GM18502 (cell line): ENCODE results near the gene MGAT4A.
"Not testable (repeated sequence)": the region's sequence is repeated elsewhere in the genome, so short reads cannot be mapped to it uniquely, and the experiment has no call there.

Experiments used
- ATAC-seq: cut with Tn5 transposase; IDR thresholded peaks from one replicate; pipeline ENCODE4 v1.9.1; 2021; ENCODE audit warnings: mild to moderate bottlenecking; ENCODE audit not compliant: unreplicated experiment, poor library complexity

Gene MGAT4A

GRCh38 chr2:98615481-98615880 lies 115.5 kb downstream of the MGAT4A start:
- no peak for ATAC-seq

DNA sequence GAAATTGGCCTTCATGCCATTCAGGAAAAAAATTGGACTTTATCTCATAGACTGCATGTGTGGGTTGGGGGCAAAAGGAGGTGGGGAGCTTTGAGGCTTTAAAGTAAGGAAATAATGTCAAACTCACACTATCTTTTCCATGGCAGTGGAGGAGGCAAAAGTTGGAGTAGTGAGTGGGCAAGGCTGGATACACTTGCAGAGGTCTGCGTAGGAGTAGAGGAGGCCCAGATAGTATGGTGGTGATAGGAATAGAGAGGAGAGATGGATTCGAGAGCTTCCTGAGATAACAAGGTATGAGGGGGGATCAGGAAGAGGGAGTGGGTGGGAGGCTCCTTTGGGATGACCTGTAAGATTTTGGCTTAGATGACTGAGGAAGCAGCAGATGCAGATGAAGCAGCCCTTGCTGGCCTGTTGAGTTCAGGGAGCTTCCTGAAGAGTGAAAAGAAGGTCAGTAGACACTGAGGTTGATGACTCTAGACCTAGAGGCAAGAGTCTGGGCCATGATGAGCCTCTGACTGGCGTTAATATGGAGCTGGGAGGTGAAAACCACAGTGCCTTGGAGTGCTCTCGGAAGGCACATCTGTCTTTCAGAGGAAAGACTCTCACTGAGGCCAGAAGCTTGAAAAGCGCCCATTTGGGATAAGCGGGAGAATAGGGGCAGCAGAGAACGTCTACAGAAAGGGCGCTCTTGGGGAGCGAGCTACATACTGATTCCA lies 116.8 kb downstream of the MGAT4A start:
- no peak for ATAC-seq

- peak; percentile 13 for ATAC-seq
These were observed 121.8 kb downstream of the MGAT4A start for GRCh38 chr2:98608962-98609604.

DNA sequence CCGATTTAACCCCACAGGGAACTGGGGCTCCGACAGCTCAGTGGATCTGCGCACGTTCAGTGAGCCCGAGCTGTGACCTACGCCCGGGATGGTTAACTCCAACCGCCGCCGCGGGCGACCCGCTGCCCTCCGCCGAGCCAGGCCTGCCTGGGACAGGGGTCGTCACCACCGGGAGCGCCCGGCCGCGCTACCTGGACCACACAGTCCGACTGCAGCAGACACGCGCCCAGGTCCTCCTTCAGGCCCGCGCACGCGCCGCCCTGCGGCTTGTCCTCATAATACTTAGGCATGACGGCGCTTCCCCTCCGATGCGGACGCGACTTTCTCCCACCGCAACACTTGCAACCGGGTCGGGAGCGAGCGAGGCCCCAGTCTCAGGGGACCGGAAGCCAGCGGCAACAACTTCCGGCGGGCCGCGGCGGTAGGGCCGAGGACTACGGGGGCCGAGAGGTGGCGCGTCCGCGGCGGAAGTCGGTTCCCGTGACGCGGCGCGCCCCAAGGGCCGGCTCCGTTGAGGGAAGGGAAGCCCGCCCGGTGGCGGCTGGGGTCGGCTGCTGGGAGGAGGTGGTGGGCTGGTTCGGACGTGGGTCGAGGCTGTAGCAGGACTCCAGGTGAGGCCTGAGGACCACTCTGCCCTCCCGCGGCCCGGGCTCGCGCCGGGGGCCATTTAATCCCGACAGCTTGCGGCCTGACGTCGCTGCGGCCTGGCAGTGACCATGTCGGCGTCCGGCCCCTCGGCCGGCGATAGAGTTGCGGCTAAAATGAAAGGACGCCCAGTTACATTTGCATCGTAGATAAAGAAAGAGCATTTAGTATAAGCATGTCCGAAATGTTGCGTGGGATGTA lies 122.6 kb downstream of the MGAT4A start, which contains the start of the genes COA5 and UNC50:
COA5 (minus strand) TSS at position 397 of the 846 bp plus-strand sequence; CDS start at position 290, 107 bp downstream.
UNC50 (plus strand) TSS at position 474 of the 846 bp plus-strand sequence. CDS start 1,171 bp downstream, outside the sequence.
- peak; percentile 86 for ATAC-seq

- ATAC-seq: no peak
These were observed 123.2 kb downstream of the MGAT4A start for GRCh38 chr2:98607741-98608115.

GRCh38 chr2:98607104-98607503 lies 123.8 kb downstream of the MGAT4A start:
- no peak for ATAC-seq

GRCh38 chr2:98606431-98606830 lies 124.5 kb downstream of the MGAT4A start:
- ATAC-seq: no peak

DNA sequence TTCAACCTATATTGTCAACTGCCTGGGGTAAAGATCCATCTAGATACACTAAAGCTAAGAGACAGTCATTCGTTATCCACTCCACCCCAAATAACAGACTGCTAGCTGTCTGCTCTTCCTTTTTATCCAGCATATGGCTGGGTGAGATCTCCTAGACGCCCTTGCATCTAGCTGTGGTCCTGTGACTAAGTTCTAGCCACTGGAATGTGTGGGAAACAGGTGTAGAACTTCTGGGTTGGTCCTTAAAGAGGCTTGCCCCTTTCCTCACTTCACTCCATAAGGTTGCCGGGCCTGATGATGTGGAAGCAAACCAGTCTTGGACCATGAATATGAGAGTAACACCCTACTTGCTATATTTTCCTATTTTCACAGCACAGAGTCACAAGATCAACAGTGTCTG lies 125.9 kb downstream of the MGAT4A start:
- ATAC-seq: no peak

GRCh38 chr2:98604547-98604946 lies 126.4 kb downstream of the MGAT4A start:
- ATAC-seq: no peak

- ATAC-seq: peak; percentile 69
These were observed 129.3 kb downstream of the MGAT4A start for GRCh38 chr2:98601532-98602132.

- ATAC-seq: no peak
These were observed 132.0 kb downstream of the MGAT4A start for GRCh38 chr2:98598781-98599428.

- not testable (repeated sequence) for ATAC-seq
These were observed 136.3 kb downstream of the MGAT4A start for GRCh38 chr2:98594665-98595064.

DNA sequence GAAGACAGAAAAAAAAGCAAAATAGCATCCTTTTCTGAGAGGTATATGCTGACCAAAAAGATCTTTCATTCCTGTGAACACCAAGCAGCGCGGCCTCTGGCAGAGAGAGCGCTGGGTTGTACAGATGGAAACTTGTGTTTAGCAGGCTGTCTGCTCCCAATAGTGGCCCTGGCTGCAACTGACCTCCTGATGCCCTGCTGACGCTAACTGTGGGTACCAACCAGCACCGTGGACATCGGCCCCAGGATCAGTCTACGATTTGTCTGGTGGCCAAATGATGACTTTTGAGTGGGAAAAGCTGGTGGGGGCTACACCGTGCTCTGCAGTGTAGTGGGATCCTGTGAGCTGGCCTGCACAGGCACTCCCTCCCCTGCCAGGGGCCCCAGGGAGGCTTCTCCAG lies 138.4 kb downstream of the MGAT4A start:
- ATAC-seq: no peak

- ATAC-seq: no peak
These were observed 141.4 kb downstream of the MGAT4A start for GRCh38 chr2:98589489-98589888.

DNA sequence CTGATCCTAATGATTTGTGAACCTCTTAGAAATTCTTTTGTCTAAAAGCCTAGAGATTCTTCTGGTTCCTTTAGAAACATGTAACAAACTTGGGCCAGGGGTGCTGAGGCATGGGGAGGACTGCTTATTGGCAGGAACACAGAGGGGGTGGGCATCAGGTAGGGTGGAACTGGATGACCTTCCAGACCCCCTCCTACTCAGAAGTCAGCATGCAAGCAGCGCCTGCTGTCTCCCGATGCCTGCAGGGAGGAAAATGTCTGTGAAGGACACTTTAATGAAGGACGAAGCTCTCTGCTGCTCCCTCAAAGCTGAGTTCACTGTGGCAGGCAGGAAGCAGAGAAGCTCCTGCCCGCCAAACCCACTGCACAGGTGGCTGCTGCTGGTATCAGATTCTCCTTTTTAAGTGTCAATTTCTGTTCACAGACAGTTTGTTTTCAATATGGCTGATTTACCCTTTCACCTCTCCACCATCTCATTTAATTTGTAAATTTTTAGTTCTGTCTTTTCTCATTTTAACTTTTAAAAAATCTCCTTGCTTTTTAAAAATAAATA lies 142.0 kb downstream of the MGAT4A start:
- no peak for ATAC-seq

DNA sequence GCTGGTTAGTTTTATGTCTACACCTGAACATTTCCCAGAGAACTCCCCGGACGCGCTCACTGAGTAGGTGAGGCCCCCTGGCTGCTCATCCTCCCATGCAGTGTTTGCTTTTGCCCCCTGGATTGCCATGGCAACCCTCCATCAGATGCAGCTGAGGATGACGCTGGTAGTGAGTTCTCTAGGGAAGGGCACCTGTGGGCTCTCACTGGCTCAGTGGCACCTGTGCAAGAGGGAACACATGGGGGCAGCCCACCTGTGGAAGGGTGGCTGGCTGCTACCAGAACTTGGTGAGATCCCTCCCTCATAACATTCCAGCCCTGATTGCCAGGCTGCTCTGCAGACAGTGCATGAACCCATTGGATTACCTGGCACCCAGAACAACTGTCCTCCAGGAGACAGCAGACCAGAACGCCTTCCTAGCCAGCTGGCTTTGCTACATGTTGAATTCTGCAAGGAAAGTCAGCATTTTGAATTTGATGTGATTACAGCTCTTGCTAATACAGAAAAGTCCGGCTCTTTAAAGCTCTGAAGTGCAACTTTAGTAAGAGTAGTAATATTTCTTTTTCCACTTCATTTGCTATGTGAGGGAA lies 144.3 kb downstream of the MGAT4A start:
- no peak for ATAC-seq

DNA sequence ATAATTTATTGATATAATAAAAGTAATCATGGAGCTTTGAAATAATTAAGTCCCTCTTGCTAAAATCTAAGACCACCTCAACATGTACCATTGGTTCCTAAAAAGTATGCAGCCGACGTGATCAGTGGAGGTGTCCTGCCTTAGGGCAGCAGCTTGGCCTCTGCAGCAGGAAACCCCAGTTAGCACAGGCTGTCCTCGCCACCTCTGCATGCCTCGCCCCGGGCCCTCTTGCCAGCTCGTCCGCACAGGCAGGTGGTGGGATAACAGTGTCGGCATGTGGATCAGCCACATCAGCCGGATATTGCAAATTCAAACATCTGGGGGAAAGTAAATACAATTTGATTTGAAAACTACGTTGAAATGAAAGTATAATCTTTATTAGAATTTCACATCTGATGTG lies 145.5 kb downstream of the MGAT4A start:
- ATAC-seq: no peak

DNA sequence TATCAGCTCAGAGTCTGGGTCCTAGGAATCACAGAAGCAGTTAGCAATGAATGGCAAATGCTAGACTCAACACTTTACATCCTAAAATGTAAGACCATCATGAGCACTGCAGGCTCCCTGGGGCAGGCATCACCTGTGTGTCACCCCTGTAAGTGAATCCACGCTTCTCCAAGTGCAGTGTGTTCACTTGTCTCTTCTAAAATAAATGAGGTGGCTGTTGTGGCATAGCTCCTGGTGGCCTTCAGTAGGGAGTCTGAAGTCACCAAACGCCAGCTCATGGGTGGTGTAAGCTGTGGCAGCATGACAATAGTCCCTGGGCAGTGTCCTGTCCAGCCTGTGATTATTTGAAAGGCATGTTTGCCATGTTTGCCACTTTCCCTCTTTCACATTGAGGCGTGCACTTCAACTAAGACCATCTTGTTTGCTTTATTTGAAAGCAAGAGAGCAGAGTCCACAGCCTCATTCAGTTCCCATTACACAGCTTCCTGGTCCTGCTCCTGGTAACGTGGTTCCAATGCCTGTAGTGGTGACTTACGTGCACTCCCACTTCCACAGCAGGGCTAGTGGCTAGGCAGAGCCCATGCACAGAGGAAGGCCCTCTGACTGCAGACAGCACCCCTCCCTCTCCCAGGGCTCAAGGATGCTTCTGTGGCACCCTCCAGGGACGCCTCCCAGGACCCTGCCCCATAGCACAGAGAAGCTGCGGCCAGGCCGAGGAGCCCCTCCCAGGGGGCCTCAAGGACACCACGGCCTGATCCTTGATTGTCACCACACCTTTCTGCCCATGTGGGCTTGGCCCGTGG lies 146.9 kb downstream of the MGAT4A start:
- ATAC-seq: no peak

DNA sequence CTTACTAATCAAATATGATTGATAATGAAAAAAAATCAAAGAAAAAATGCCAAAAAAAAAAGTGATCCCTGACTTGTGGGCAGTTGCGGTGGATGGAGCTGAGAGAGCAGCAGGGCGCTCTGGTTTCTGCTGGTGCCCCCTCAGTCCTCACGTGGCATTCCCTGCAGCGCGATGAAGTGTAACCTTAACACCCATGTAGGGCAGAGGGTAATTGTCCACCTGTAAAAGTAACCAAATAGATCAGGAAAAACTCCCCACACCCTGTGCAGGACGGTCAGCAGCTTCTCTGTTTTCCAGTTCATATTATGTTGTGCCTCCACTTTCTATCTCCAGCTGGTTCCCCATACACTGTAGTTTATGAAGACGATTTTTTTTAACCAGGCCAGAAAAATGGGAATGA lies 147.7 kb downstream of the MGAT4A start:
- ATAC-seq: no peak
